Tongue (tissue), 2 donors: ENCODE measurements around the gene OR56B4. TPM values are rescaled to one million over a fixed set of nuclear protein-coding genes. Genes with fewer than 3 reads are reported as not detected.

ENCODE experiments used
- DNase-seq: peaks from one replicate; pipeline ENCODE4 v3.0.0-alpha.2; 2015
- total RNA-seq: library from RNA; depleted of rRNA; stranded (reverse); fragments of >200 nt; gene quantifications from one replicate; pipeline ENCODE4 v1.2.3, GENCODE V29; 2014

OR56B4 gene
- total RNA-seq, 1 donor from 2014 or later, result not detected

GRCh38 chr11:6152126-6152525 is 44.6 kb downstream of the OR56B4 start:
- no peak for DNase-seq

GRCh38 chr11:6156628-6157359 is 49.3 kb downstream of the OR56B4 start:
- DNase-seq, result no peak

Other genes starting within 250 kb of the OR56B4 start
- gene OR52E8, start 250.0 kb upstream of the OR56B4 start, total RNA-seq, result not detected
- not detected for gene OR52E4, start 227.1 kb upstream of the OR56B4 start, total RNA-seq
- gene OR52E5, start 214.5 kb upstream of the OR56B4 start, total RNA-seq, result not detected
- gene OR56A3, start 165.4 kb upstream of the OR56B4 start, total RNA-seq, result not detected
- gene OR56A5, start 139.2 kb upstream of the OR56B4 start, total RNA-seq, result not detected
- not detected for gene OR52L1, start 120.7 kb upstream of the OR56B4 start, total RNA-seq
- not detected for gene OR56A4, start 100.7 kb upstream of the OR56B4 start, total RNA-seq
- gene OR56A1, start 76.9 kb upstream of the OR56B4 start, total RNA-seq, result under 0.01 TPM
- not detected for gene OR52B2, start 62.6 kb downstream of the OR56B4 start, total RNA-seq
- gene OR52W1, start 91.5 kb downstream of the OR56B4 start, total RNA-seq, result not detected
- gene C11orf42, start 97.9 kb downstream of the OR56B4 start, total RNA-seq, result not detected
- 19.3 TPM for gene FHIP1B, start 127.0 kb downstream of the OR56B4 start, total RNA-seq
- not detected for gene CNGA4, start 131.4 kb downstream of the OR56B4 start, total RNA-seq
- gene CCKBR, start 152.2 kb downstream of the OR56B4 start, total RNA-seq, result not detected
- 74.2 TPM for gene CAVIN3, start 212.8 kb downstream of the OR56B4 start, total RNA-seq